HepG2 (cell line): Measurements from ENCODE around the gene EXOC7. TPM values are rescaled to one million over a fixed set of nuclear protein-coding genes. Genes with fewer than 3 reads are reported as not detected.

ENCODE experiments used
- FLYWCH1 ChIP-seq: sonication (generic); formaldehyde crosslinking; IDR thresholded peaks from 2 replicates; pipeline ENCODE4 v1.8.1; 2023; ENCODE audit warnings: mild to moderate bottlenecking, missing genetic modification reagents
- GZF1 ChIP-seq: sonication (generic); formaldehyde crosslinking; IDR thresholded peaks from 2 replicates; pipeline ENCODE4 v1.5.1; 2020; ENCODE audit warnings: mild to moderate bottlenecking, missing genetic modification reagents
- HMGXB3 ChIP-seq: sonication (generic); formaldehyde crosslinking; IDR thresholded peaks from 2 replicates; pipeline ENCODE4 v1.4.0; 2020; ENCODE audit warnings: missing genetic modification reagents, borderline replicate concordance
- MTF1 ChIP-seq: sonication (generic); formaldehyde crosslinking; IDR thresholded peaks from 2 replicates; pipeline ENCODE4 v1.5.0; 2020; ENCODE audit warnings: missing genetic modification reagents
- NPAS2 ChIP-seq: sonication (generic); formaldehyde crosslinking; IDR thresholded peaks from 2 replicates; pipeline ENCODE4 v1.8.0; 2022; ENCODE audit warnings: mild to moderate bottlenecking, missing genetic modification reagents, borderline replicate concordance
- NR2F2 ChIP-seq: IDR thresholded peaks from 2 replicates; pipeline ENCODE4 v1.6.1; 2012; ENCODE audit warnings: low read depth, inconsistent platforms, borderline replicate concordance
- PLRG1 ChIP-seq: fragments of 450-650 bp; conservative IDR thresholded peaks from 2 replicates; pipeline ENCODE4 v1.6.1; 2016
- POLR2A ChIP-seq, 2 experiments: IDR thresholded peaks; 2 replicates each; pipeline ENCODE4 v1.6.1; 2011; ENCODE audit warnings: low read depth in 2 of 2, low read length in 2 of 2, mild to moderate bottlenecking in 1 of 2, moderate library complexity in 1 of 2; ENCODE audit not compliant: insufficient read depth in 1 of 2
- PRDM15 ChIP-seq: sonication (generic); formaldehyde crosslinking; IDR thresholded peaks from 2 replicates; pipeline ENCODE4 v1.4.0; 2020; ENCODE audit warnings: missing genetic modification reagents
- PTBP1 ChIP-seq: fragments of 200-400 bp; formaldehyde crosslinking; IDR thresholded peaks from 2 replicates; pipeline ENCODE4 v1.6.1; 2018; ENCODE audit warnings: low read length, low read depth; ENCODE audit not compliant: poor library complexity, severe bottlenecking
- RARG ChIP-seq: sonication (generic); formaldehyde crosslinking; IDR thresholded peaks from 2 replicates; pipeline ENCODE4 v1.4.0; 2020; ENCODE audit warnings: low read depth, mild to moderate bottlenecking, missing genetic modification reagents
- SIN3B ChIP-seq: fragments of 150-350 bp; IDR thresholded peaks from 2 replicates; pipeline ENCODE4 v1.6.1; 2014; ENCODE audit warnings: low read length
- TEAD3 ChIP-seq: optimal IDR thresholded peaks from 2 replicates; pipeline ENCODE3; 2016; ENCODE audit warnings: borderline replicate concordance
- ZNF124 ChIP-seq: sonication (generic); formaldehyde crosslinking; IDR thresholded peaks from 2 replicates; pipeline ENCODE4 v1.4.0; 2020; ENCODE audit warnings: missing genetic modification reagents
- ZNF343 ChIP-seq: sonication (generic); formaldehyde crosslinking; IDR thresholded peaks from 2 replicates; pipeline ENCODE4 v1.4.0; 2020; ENCODE audit warnings: mild to moderate bottlenecking, missing genetic modification reagents
- ZNF572 ChIP-seq: sonication (generic); formaldehyde crosslinking; IDR thresholded peaks from 2 replicates; pipeline ENCODE4 v1.5.1; 2020; ENCODE audit warnings: mild to moderate bottlenecking, missing genetic modification reagents
- ZNF598 ChIP-seq: sonication (generic); formaldehyde crosslinking; IDR thresholded peaks from 2 replicates; pipeline ENCODE4 v1.5.1; 2020; ENCODE audit warnings: mild to moderate bottlenecking, missing genetic modification reagents, borderline replicate concordance
- ZNF7 ChIP-seq: IDR thresholded peaks from 2 replicates; pipeline ENCODE4 v1.6.1; 2016; ENCODE audit warnings: missing biosample characterization, missing genetic modification reagents
- ZZZ3 ChIP-seq: sonication (generic); formaldehyde crosslinking; IDR thresholded peaks from 2 replicates; pipeline ENCODE4 v1.4.0; 2020; ENCODE audit warnings: missing genetic modification reagents, mild to moderate bottlenecking, borderline replicate concordance
- polyA plus RNA-seq, 8 experiments: library from polyadenylated mRNA; depleted of rRNA in 3 of 8; stranded (reverse) in 7 of 8; unstranded in 1 of 8; fragments of >200 nt; fragmentation: Illumina TruSeq in 4 of 8; extraction: Trizol in 4 of 8; gene quantifications; 2 replicates each; pipeline versions ENCODE4 v1.2.1 to v1.2.3, GENCODE V29; 2011 to 2016; ENCODE audit warnings: low read depth in 4 of 8, missing spikeins in 1 of 8, mixed read lengths in 1 of 8; ENCODE audit not compliant: insufficient read depth in 1 of 8
- total RNA-seq, 5 experiments: library from RNA; depleted of rRNA; stranded (reverse); fragments of >200 nt; fragmentation: Illumina TruSeq; extraction: Trizol; gene quantifications; 2 replicates each; pipeline ENCODE4 v1.2.3, GENCODE V29; 2016; ENCODE audit warnings: low read depth in 1 of 5
- TF ChIP-seq, protein P1 (sequence below): sonication (generic); formaldehyde crosslinking; IDR thresholded peaks from 2 replicates; pipeline ENCODE4 v1.4.0; 2020; ENCODE audit warnings: missing genetic modification reagents, mild to moderate bottlenecking, borderline replicate concordance

The EXOC7 gene
- total and polyA plus RNA-seq, 2 of the 13 experiments (the other 11 are each of a cell fraction or from before 2014, with no cell fraction given) = 86.9 to 116 TPM

DNA sequence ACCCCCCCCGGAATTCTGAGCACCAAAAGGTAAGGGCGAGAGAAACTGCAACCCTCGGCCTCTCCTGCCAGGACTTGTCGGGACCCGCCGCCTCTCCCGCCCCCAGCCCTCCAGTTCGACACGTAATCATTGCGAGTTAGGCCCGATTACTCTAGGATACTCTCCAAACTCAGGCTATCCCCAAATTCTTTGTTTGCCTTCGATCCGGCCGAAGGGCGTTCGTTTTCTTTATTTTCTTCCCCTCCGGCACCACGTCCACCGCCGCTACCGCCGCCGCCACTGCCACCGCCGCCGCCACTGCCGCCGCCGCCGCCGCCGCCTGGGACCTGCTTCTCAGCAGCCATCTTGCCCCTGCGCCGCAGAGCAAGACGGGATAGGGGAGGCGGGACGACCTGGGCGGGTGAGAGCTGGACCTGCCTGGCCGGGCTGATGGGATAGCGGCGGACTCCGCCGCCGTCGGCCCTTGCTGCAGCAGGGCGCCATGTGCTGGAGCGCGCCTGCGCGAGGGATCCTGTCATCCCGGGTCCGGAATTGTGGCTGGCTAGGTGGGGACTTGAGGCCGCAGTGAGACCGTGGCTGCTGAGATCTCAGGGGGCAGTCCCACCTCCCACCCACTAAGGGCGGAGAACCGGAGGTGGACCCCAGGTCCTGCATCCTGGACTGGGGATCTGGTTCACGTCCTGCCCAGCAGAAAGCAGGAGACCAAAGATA lies 31.3 kb downstream of the EXOC7 start, which contains the start of gene SRP68 (continued):
- peak; percentile 66; the same call in 1 of the 2 replicates for TF ChIP-seq HMGXB3 (CRISPR knock-in tag)
- no peak for TF ChIP-seq PRDM15 (CRISPR knock-in tag)
- TF ChIP-seq ZNF572 (CRISPR knock-in tag) = peak; percentile 100
- no peak for TF ChIP-seq GZF1 (CRISPR knock-in tag)
- no peak for TF ChIP-seq PLRG1
- peak; percentile 79 to 94 for TF ChIP-seq POLR2A (IDR thresholded peaks at IDR 0.05; ENCODE audit: insufficient read depth in 1 of 2, low read depth in 2 of 2, low read length in 2 of 2)
- peak; percentile 75; the same call in 1 of the 2 replicates for TF ChIP-seq ZNF124 (CRISPR knock-in tag)
- TF ChIP-seq MTF1 (CRISPR knock-in tag) = no peak
- TF ChIP-seq FLYWCH1 (CRISPR knock-in tag) = 0 out of 2 replicates have a peak, but pooled peaks have one; percentile 24
- TF ChIP-seq ZZZ3 (CRISPR knock-in tag) = peak; percentile 97
- TF ChIP-seq SIN3B = peak; percentile 51; the same call in 1 of the 2 replicates
- no peak for TF ChIP-seq ZNF7 (CRISPR knock-in tag)
- TF ChIP-seq NR2F2 = no peak; the same call in 1 of the 2 replicates
- TF ChIP-seq, protein P1, sequence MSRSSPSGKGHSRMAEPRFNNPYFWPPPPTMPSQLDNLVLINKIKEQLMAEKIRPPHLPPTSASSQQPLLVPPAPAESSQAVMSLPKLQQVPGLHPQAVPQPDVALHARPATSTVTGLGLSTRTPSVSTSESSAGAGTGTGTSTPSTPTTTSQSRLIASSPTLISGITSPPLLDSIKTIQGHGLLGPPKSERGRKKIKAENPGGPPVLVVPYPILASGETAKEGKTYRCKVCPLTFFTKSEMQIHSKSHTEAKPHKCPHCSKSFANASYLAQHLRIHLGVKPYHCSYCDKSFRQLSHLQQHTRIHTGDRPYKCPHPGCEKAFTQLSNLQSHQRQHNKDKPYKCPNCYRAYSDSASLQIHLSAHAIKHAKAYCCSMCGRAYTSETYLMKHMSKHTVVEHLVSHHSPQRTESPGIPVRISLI = peak; percentile 56; the same call in 1 of the 2 replicates
- peak; percentile 85; the same call in 1 of the 2 replicates for TF ChIP-seq ZNF598 (CRISPR knock-in tag)
- 0 out of 2 replicates have a peak, but pooled peaks have one; percentile 34 for TF ChIP-seq RARG (CRISPR knock-in tag)
- no peak for TF ChIP-seq NPAS2 (CRISPR knock-in tag)
- TF ChIP-seq TEAD3 (CRISPR knock-in tag) = no peak
- TF ChIP-seq PTBP1 = peak; percentile 92
- TF ChIP-seq ZNF343 (CRISPR knock-in tag) = peak; percentile 86; the same call in 1 of the 2 replicates
